IPS-18c (cell line): Measurements from ENCODE around the gene SLC38A3.

Source experiments
- H3K4me3 ChIP-seq: 2 replicates; pipeline ENCODE4 v1.7.0; 2013; ENCODE audit warnings: low read depth, mild to moderate bottlenecking, low read length, moderate library complexity; ENCODE audit not compliant: insufficient read depth
- H3K9me3 ChIP-seq: one replicate; pipeline ENCODE4 v1.6.1; 2013; ENCODE audit warnings: mild to moderate bottlenecking, low read length, moderate library complexity; ENCODE audit not compliant: control insufficient read depth, insufficient read depth

The SLC38A3 gene

DNA sequence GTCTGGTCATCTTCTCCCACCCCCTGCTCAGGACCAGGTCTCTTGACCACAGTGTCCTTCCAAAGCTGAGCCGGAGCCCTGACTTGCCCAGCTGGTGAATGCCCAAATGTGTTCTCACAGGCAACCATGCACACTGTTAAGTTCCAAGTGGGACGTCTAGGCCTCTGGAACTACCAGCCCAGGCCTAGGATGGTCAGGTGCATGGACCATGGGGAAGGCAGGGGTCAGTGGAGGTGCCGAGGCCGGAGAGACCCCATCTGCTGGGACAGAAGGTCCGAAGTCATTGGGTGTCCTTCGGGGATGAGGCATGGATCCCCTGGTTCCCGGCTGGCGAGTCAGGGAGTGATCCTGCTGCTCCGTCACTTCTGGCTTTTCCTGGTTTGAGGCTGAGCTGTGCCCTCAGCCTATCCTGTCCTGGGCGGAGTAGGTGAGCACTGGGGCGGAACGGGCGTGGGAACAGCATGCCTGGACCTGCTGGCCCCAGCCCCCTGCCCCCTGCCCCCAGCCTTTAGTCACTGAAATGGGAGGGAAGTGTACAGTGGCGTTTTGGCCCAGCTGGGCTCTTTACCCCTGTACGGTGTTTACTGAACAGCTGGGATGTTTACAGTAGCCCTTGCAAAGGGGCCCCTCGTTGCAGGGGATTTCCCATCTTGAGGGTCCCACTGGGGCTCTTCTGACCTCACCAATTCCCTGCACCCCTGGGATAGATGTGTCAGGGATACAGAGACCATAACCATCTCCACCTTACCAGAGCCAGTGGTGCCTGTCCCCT, 37.8 kb upstream of the SLC38A3 start:
- no peaks in the 10 kb centered on the region for H3K9me3 ChIP-seq
- H3K4me3 ChIP-seq: no peak overlapping the region

DNA sequence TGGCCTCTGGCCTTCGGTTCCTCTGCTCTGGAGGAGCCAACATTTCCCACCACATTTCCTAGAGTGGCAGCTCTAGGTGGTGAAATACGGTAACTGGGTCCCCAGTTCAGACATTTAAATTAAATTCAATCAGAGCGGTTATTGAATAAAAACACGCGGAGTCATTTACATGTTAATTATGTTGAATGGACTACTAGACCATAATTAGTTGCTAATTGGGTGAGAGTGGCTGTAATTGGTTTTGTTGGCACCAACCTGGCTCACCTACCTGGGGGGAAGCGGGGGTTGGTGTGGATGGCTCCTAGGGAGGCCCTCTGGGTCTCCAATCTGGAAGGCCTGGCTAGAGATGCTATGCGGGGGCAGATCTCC, 37.2 kb upstream of the SLC38A3 start:
- H3K9me3 ChIP-seq: no peaks in the 10 kb centered on the region

DNA sequence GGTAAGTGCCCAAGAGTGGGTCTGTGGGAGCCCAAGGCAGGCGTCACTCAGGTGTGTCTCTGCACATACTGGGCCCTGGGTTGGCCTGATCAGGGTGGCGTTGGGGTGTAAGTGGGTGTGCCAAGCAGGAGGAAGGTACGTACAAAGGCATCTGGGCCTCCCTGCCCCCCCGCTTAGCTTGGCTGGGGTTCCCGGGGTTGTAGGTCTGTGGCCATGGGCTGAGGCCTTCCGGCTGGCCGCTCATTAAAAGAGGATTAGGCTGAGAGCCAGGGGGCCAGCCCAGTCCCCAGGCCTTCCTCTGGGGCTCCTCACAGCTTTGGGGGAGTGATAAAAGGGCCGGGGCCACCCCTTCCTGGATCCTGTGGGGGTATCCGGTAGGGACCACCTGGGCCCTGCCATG, 36.7 kb upstream of the SLC38A3 start:
- no peaks in the 10 kb centered on the region for H3K9me3 ChIP-seq
- H3K4me3 ChIP-seq: no peak overlapping the region

More for the DNA sequence above, 37.2 kb upstream of the SLC38A3 start:
- H3K4me3 ChIP-seq: no peak overlapping the region

DNA sequence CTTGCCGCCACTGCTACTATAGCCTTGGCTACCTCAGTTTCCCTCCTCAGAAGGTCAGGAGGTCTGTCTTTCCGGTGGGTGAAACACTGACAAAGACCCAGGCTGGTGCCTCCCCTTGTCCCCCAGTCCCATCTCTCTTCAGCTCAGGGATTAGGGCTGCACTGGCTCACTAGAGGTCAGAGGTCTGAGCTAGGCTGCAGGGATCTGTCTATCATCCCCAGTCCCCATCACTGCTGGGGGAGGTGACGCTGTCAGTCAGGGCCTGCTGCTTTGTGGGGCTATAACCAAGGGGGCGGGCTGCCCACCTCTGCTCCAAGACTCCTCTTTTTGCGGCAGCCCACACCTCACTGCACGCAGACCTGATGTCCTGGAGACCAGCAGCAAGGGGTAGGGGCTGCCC, 36.3 kb upstream of the SLC38A3 start:
- peaks cover 2% of the 10 kb centered on the region for H3K9me3 ChIP-seq

DNA sequence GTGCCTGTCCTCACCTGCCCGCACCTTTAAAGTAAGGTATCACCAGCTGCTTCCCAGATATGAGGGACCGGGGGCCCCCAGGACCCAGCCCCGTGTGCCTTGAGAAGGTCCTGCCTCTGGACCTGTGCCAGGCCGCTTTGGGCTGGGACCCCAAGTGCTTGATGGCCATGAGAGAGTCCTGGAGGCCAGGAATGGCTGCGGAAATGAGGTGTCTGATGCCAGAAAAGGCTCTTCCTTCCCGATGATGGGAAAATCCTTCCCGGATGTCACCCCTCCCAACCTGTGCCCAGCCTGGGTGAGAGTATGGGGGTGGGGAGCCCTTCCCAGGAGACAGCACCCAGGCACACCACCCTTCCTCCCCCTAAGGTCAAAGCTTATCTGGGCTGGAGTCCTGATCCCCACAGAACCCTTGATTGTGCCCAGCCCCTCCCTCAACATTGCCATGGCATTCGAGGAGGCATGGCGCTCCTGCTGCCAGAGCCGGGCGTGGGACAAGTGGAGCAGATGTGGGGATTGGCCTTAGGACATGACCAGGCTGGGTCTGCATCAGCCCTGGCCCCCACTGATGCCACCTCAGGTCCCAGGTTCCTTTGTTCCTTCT, 35.7 kb upstream of the SLC38A3 start:
- Histone ChIP-seq H3K9me3 (peaks cover 2% of the 10 kb centered on the region), H3K4me3 (no peak overlapping the region)

More for the DNA sequence above, 36.3 kb upstream of the SLC38A3 start:
- H3K4me3 ChIP-seq: no peak overlapping the region

DNA sequence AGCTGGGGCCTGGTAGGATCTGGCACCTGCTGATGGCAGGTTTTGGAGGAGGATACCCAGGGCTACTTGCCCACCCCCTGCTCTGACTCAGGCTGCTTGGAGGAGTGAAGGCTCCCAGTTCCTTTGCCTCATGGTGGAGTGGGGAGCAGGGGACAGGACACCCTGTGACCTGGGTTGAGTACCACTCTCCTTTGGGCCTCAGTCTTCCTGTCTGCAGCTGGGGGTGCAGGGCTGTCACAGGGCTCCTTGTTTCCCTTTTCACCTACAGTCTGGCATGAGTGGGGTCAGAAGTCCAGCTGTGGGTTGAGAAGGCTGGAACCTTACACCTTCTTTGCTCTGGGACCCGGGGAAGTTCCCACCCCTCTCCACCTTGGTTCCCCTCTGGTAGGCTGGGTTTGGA, 35.2 kb upstream of the SLC38A3 start:
- H3K4me3 ChIP-seq: no peak overlapping the region
- H3K9me3 ChIP-seq: peaks cover 2% of the 10 kb centered on the region

DNA sequence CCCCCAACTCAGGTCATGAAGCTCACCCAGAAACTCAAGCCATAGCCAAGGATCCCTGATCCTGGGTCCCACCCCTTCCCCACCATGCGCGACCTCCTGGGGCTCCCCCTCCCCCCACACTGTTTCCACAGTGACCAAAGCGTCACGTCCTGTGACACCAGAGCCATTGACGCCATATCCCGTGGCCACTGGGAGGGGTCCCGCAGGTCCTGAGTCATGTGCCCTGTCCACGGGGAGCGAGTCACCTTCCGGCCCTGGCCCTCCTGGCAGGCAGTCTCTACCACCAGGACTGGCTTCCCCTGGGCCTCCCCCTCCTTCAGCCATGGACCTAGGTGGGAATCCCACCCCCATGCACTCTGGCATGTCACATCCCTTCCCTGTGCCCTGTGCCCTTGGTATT, 34.4 kb upstream of the SLC38A3 start:
- H3K9me3 ChIP-seq: peaks cover 2% of the 10 kb centered on the region
- no peak overlapping the region for H3K4me3 ChIP-seq

DNA sequence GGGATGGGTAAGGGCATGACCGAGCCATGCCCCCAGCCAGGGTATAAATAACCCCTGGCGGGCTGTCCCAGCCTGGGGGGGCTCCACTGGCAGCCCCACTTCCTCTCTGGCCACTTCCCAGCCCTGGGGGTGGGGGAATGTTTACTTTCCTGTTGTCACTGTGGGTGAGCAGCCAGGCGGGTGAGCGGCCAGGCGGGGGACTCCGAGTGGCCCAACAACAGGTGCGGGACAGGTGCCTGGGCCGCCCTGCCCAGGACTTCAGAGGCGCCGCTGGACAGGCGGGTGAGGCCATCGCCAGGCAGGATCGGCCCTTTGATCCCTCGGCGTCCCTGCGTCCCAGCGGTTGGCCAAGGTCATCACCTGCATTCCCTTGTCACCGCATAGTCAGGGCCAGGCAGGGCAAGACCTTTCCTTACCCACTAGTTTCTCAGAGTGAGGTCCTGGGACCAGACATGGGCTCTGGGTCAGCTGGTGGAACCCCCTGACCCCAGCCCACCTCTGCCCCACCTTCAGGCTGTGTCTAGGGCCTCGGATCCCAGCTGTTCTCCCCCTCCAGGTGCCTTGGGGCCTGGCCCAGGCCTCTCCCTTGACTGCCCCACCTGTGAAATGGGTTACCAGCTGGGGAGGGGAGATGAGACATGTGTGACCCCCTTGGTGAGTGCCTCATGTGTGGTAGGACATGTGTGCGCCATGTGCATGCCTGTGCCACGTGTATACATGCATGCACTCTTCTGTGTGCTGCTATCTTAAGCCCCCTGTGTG, 33.4 kb upstream of the SLC38A3 start:
- H3K4me3 ChIP-seq: no peak overlapping the region
- peaks cover 2% of the 10 kb centered on the region for H3K9me3 ChIP-seq

DNA sequence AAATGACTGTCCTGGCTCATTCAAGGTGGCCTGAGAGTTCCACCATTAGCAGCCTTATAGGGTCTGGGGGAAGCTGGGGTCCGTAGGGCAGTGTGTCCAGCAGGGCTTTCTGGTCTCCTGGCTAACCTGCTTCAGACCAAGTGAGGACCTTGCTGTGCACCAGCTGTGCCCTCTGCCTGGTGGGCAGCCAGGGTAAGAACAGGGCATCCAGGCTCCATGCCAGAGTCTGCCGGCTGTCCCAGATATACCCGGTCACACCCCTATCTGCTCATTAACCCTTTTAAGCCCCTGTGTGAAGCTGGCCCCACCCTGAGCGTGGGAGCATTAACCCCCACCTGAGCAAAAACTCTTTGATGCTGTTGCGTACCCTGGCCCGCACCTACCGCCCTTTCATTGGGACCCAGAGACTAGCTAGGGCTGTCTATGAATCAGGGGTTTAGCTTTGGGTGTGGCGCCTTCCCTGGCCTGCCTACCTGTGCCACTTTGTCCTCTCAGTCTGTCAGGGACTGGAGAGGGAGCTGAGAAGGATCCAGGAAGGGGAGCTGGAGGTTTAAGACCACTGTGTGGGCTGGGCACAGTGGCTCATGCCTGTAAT, 32.3 kb upstream of the SLC38A3 start:
- peaks cover 2% of the 10 kb centered on the region for H3K9me3 ChIP-seq
- no peak overlapping the region for H3K4me3 ChIP-seq

DNA sequence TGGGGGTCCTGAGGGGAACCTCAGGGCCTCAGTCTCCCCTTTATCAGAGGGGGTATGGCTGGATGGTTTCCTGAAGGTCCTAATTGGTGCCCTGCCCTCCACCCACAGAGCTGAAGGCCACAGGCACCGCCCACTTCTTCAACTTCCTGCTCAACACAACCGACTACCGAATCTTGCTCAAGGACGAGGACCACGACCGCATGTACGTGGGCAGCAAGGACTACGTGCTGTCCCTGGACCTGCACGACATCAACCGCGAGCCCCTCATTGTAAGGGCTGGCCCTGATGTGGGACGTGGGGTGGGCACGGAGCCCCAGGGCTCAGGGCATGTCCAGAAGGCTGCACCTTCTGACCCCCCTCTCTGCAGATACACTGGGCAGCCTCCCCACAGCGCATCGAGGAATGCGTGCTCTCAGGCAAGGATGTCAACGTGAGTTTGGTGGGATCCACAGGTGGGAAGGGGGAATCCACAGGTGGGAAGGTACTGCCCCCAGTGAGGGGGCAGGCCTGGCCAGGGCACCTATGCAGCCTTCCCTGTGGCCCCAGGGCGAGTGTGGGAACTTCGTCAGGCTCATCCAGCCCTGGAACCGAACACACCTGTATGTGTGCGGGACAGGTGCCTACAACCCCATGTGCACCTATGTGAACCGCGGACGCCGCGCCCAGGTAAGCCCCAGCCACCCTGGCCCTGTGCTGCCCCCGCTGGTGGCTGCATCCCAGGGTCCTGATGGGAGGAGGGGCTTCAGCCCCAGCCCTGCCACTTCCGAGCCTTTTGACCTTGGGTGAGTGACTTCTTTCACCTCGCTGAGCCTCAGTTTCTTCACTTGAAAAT, 31.2 kb upstream of the SLC38A3 start:
- H3K4me3 ChIP-seq: no peak overlapping the region
- H3K9me3 ChIP-seq: peaks cover 2% of the 10 kb centered on the region

DNA sequence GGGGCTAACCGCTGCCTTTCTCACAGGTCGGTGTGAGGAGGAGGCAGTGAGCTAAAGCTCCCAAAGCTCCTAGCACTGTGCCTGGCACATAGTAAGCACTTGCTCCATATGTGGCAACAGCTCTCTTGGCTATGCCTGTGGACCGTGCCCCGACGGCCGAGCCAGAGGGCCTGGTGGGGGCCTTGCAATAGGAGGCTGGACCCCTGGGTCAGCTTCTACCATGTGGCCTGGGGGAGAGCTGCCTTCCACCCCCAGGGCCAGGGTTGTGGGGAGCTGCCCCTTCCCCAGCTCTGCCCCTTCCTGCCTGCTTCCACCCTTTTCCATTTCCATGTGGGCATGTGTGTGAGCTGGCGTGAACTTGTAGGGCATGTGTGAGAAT, 30.6 kb upstream of the SLC38A3 start:
- H3K9me3 ChIP-seq: peaks cover 2% of the 10 kb centered on the region
- H3K4me3 ChIP-seq: no peak overlapping the region

DNA sequence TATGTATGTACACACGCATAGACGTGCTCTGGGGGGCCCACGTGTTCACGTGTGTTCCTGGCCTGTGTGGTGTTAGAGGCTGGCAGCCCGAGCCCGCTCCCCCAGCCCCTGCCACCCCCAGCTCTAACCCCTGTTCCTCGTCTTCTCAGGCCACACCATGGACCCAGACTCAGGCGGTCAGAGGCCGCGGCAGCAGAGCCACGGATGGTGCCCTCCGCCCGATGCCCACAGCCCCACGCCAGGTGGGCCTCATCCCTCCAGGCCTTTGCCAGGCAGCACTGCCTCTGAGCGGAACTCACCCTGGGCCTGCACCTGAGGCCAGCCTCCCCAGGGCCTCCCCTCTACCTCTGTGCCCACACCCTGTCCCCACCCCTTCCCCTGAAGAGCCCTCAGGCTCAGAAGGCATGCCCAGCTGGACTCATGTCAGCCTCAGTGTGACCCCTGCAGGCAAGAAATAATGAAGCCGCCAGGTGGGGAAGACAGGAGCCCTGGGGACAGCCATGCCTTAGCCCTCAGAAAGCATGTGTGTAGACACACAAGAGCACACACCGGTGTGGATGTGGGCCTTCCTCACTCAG, 30.0 kb upstream of the SLC38A3 start:
- Histone ChIP-seq H3K9me3 (peaks cover 2% of the 10 kb centered on the region), H3K4me3 (no peak overlapping the region)

DNA sequence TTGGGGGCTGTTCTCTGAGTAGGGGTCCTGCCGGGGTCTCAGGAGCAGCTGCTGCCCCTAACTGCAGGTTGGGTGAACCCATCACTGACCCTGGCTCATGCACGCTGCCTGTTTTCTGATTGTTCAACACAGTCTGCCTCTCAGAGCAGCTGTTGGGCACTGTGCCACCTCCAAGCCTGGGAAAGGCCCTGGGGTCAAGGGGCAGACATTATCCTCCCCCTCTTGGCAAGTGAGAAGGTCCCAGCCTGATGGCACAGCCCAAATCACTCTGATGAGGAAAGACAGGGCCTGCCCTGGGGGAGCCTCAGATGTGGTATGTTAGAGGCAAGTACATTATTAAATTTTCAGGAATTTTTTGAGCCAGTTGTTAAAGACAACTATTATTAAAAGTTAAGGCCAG, 27.7 kb upstream of the SLC38A3 start:
- Histone ChIP-seq H3K9me3 (peaks cover 2% of the 10 kb centered on the region), H3K4me3 (no peak overlapping the region)

DNA sequence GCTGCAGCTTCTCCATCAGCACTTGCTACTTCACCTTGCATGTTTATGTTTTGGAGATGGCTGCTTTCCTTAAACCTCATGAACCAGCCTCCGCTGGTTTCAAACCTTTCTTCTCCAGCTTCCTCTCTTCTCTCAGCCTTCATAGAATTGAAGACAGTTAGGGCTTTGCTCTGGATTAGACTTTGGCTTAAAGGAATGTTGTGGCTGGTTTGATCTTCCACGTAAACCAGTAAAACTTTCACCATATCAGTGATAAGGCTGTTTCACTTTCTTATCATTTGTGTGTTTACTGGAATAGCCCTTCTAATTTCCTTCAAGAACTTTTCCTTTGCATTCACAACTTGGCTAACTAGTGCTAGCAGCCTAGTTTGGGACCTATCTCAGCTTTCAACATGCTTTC, 25.4 kb upstream of the SLC38A3 start:
- Histone ChIP-seq H3K4me3 (no peak overlapping the region), H3K9me3 (no peaks in the 10 kb centered on the region)

DNA sequence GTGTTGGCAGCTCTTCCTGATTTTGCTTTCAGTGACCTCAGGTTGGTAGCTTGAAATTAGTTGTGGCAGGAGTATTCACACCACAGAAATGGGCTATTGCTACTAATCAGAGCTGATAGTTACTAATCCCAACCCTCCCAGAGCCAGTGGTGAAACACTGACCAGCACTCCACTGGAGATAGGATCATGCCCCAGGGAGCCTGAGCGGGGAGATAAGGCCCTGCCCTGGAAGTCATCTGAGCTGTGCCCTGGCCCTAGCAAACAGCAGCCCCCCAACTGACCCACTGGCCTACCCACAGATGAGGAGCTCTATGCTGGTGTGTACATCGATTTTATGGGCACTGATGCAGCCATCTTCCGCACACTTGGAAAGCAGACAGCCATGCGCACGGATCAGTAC, 23.1 kb upstream of the SLC38A3 start:
- H3K9me3 ChIP-seq: no peaks in the 10 kb centered on the region
- H3K4me3 ChIP-seq: no peak overlapping the region

DNA sequence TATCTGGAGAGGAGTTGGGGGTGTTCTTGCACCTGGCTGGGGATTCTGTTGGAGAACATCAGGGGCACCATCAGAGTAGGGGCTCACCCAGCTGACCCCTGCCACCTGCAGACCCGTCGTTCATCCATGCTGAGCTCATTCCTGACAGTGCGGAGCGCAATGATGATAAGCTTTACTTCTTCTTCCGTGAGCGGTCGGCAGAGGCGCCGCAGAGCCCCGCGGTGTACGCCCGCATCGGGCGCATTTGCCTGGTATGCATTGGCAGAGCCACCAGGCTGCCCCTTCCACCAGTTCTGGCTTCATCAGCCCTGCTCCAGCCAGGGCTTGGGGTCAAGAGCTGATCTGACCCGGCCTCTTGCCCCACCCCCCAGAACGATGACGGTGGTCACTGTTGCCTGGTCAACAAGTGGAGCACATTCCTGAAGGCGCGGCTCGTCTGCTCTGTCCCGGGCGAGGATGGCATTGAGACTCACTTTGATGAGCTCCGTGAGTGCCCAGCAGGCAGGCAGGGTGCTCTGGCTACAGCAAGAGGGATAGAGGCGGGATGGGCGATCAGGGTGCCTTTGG, 22.5 kb upstream of the SLC38A3 start:
- no peaks in the 10 kb centered on the region for H3K9me3 ChIP-seq
- H3K4me3 ChIP-seq: no peak overlapping the region
